H1 (cell line): ENCODE data around the gene RAB1A. TPM values are rescaled to one million over a fixed set of nuclear protein-coding genes. Genes with fewer than 3 reads are reported as not detected.

Experiments used
- POLR2AphosphoS5 ChIP-seq: IDR thresholded peaks from 2 replicates; pipeline ENCODE4 v1.6.1; 2011; ENCODE audit warnings: low read depth, low read length
- TBP ChIP-seq: IDR thresholded peaks from 2 replicates; pipeline ENCODE4 v1.6.1; 2011; ENCODE audit warnings: low read depth, low read length, improper control_type of control experiment
- TEAD4 ChIP-seq: IDR thresholded peaks from 2 replicates; pipeline ENCODE4 v1.6.1; 2012; ENCODE audit warnings: low read depth, low read length, inconsistent platforms, mixed read lengths
- polyA plus RNA-seq, 7 experiments: library from polyadenylated mRNA; depleted of rRNA in 3 of 7; stranded (reverse) in 5 of 7; unstranded in 2 of 7; fragments of >200 nt in 5 of 7; fragments of 200-250 nt in 2 of 7; gene quantifications; 1 replicate in 5 of 7; 2 replicates in 1 of 7; 4 replicates in 1 of 7; pipeline versions ENCODE4 v1.2.1 to v1.2.3, GENCODE V29; 2011 to 2013; ENCODE audit warnings: missing spikeins in 2 of 7, mixed read lengths in 2 of 7
- total RNA-seq: library from RNA; stranded (reverse); fragmentation: NEBNext Ultra II Directional; extraction: Animal tissue kit (Norgen Biotek cat#: 25700); gene quantifications from 2 replicates; pipeline ENCODE4 v1.2.1, GENCODE V29; 2021
- TF ChIP-seq, protein P1 (sequence below): IDR thresholded peaks from 2 replicates; pipeline ENCODE4 v1.6.1; 2012; ENCODE audit warnings: inconsistent platforms
- TF ChIP-seq, protein P2 (sequence below): IDR thresholded peaks from 2 replicates; pipeline ENCODE4 v1.6.1; 2012; ENCODE audit warnings: low read length, inconsistent platforms
- TF ChIP-seq, protein P3 (sequence below): IDR thresholded peaks from 2 replicates; pipeline ENCODE4 v1.6.1; 2011; ENCODE audit warnings: low read length, improper control_type of control experiment

The RAB1A gene
- total and polyA plus RNA-seq, 2 of the 8 experiments (the other 6 are each of a cell fraction or from before 2014, with no cell fraction given), result 77.9 to 120 TPM

DNA sequence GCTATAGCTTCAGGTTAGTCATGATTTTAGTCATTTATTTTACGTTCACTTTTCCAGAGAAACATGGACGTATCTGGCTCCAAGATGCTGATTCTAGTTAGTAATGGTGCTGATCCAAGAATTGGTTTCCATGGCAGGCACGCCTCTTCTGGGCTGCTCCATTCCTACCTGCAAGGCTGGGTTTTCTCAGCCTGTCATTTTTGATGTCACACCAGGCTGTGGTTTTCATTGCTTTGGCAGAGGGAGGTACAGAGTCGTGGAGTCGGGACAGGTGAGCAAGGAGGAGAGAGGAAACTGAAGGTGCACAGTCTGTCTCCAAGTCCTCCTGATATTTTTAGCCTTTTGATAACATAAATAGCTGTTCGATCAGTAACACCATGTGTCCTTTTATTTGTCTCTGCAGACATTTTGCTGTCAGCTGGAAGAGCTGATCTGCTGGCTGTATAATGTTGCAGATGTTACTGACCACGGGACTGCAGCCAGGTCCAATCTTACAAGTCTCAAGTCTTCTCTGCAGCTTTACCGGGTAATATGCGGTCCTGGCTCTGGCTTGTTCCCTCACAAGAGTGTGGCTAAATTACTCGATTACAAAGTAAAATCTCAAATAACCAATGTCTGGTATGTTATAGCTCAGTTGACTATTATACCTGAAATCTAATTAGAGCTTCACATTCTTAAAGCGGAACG, 55.9 kb downstream of the RAB1A start (continued):
- TF ChIP-seq, protein P1, sequence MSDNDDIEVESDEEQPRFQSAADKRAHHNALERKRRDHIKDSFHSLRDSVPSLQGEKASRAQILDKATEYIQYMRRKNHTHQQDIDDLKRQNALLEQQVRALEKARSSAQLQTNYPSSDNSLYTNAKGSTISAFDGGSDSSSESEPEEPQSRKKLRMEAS, result no peak
- TF ChIP-seq TEAD4, result no peak
- TF ChIP-seq, protein P2, sequence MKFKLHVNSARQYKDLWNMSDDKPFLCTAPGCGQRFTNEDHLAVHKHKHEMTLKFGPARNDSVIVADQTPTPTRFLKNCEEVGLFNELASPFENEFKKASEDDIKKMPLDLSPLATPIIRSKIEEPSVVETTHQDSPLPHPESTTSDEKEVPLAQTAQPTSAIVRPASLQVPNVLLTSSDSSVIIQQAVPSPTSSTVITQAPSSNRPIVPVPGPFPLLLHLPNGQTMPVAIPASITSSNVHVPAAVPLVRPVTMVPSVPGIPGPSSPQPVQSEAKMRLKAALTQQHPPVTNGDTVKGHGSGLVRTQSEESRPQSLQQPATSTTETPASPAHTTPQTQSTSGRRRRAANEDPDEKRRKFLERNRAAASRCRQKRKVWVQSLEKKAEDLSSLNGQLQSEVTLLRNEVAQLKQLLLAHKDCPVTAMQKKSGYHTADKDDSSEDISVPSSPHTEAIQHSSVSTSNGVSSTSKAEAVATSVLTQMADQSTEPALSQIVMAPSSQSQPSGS, result no peak
- TF ChIP-seq, protein P3, sequence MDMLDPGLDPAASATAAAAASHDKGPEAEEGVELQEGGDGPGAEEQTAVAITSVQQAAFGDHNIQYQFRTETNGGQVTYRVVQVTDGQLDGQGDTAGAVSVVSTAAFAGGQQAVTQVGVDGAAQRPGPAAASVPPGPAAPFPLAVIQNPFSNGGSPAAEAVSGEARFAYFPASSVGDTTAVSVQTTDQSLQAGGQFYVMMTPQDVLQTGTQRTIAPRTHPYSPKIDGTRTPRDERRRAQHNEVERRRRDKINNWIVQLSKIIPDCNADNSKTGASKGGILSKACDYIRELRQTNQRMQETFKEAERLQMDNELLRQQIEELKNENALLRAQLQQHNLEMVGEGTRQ, result no peak
- no peak for TF ChIP-seq POLR2AphosphoS5
- TF ChIP-seq TBP, result no peak
